ENCODE results near the gene RIPOR3.
"Not testable (repeated sequence)": the region's sequence is repeated elsewhere in the genome, so short reads cannot be mapped to it uniquely, and the experiment has no call there.

RIPOR3 gene

DNA sequence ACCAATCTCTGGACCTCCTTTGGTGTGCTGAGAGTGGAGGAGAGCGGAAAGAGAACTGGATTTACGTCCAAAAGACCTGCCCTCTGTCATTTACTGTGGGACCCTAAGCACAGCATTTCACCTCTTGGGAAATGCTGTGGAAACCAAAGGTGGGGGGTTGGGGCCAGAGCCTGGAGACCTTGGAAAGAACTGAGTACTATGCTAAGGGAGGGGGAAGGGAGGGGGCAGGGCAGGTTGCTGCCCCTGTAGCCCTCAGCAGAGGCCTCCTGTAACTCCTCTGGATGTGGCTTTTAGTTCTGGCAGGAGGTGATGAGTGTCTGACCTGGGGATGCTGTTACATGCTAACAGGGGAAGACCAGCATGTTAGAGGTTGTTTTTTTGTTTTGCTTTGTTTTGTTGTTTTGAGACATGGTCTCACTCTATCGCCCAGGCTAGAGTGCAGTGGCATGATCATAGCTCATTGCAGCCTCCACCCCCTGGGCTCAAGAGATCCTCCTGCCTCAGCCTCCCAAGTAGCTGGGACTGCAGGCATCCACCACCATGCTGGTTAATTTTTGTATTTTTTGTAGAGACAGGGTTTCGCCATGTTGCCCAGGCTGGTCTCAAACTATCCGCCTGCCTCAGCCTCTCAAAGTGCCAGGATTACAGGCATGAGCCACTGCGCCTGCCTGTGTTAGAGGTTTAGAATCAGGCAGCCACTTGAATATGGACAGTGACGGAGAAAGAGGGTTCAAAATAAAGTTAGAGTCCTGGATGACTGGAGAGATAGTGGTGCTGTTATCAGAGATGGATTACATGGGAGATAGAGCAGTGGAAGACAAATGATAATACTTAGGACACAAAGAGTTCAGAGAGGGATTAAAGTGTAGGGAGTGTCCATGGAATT lies 21.7 kb upstream of the RIPOR3 start:
- Histone ChIP-seq H3K9me3 (ENCODE audit: insufficient read depth, low read depth, low read length) (no peaks in the 10 kb centered on the region), H3K4me1 (ENCODE audit: insufficient read depth, low read length) (peaks cover 2% of the 10 kb centered on the region), H3K27ac (ENCODE audit: low read depth, low read length) (no peak overlapping the region), H3K36me3 (ENCODE audit: insufficient read depth, low read length) (no peaks in the 10 kb centered on the region), H3K27me3 (ENCODE audit: insufficient read depth, low read length) (no peaks in the 10 kb centered on the region), H3K4me3 (ENCODE audit: low read length) (no peak overlapping the region), H3K9ac (ENCODE audit: low read depth, low read length) (no peak overlapping the region)
- WGBS: 92% methylated on average over 7 of the region's 7 CpGs

DNA sequence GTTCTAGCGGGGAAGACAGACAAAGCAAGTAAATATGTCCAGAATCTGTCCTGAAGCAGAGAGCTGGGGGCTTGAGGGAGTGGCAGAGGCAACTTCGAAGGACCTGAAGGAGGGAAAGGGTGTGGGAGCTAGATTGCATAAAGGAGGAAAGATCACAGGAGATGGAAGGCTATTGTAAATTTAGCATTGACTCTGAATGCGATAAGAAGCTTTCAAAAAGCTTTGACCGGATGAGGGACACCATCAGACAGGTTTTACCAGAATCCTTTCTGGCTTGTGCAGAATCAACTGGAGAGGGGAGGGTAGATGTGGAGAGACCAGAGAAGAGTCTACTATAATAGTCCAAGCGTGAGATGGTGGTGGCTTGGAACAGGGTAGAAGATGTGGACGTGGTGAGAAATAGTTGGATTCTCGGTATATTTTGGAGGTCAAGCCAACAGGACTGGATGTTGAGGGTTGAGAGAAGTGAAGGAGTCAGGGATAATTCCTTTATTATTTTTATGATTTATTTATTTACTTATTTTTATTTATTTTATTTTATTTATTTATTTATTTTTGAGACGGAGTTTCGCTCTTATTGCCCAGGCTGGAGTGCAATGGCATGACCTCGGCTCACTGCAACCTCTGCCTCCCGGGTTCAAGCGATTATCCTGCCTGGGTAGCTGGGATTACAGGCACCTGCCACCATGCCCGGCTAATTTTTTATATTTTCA lies 19.9 kb upstream of the RIPOR3 start:
- H3K36me3 ChIP-seq (ENCODE audit: insufficient read depth, low read length): no peaks in the 10 kb centered on the region
- WGBS: 93% methylated on average over 13 of the region's 13 CpGs
- H3K27ac ChIP-seq (ENCODE audit: low read depth, low read length): no peak overlapping the region
- H3K9me3 ChIP-seq (ENCODE audit: insufficient read depth, low read depth, low read length): no peaks in the 10 kb centered on the region
- no peaks in the 10 kb centered on the region for H3K27me3 ChIP-seq (ENCODE audit: insufficient read depth, low read length)
- no peak overlapping the region for H3K9ac ChIP-seq (ENCODE audit: low read depth, low read length)
- no peaks in the 10 kb centered on the region; the same call in 1 of the 2 replicates for H3K4me1 ChIP-seq (ENCODE audit: insufficient read depth, low read length)
- no peak overlapping the region for H3K4me3 ChIP-seq (ENCODE audit: low read length)

DNA sequence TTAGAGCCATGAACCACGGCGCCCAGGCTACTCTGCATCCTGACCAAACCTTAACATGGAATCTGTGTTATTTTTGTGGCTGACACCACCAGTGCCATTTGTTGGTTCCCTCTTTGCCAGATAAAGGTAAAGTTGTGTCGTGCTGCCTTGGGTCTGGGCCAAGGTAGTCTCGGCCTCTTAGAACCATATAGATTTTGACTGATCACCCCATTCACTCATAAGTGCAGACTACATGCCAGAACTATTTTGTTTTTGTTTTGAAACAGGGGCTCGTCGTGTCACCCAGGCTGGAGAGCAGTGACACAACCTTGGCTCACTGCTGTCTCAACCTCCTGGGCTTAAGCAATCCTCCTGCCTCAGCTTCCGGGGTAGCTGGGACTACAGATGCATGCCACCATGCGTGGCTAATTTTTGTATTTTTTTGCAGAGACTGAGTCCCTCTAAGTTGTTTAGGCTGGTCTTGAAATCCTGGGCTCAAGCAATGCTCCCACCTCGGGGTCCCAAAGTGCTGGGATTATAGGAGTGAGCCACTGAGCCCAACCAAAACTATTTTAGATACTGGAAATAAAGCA lies 19.2 kb upstream of the RIPOR3 start:
- H3K27me3 ChIP-seq (ENCODE audit: insufficient read depth, low read length): no peaks in the 10 kb centered on the region
- no peaks in the 10 kb centered on the region for H3K36me3 ChIP-seq (ENCODE audit: insufficient read depth, low read length)
- H3K4me1 ChIP-seq (ENCODE audit: insufficient read depth, low read length): no peaks in the 10 kb centered on the region; the same call in 1 of the 2 replicates
- no peak overlapping the region for H3K4me3 ChIP-seq (ENCODE audit: low read length)
- no peaks in the 10 kb centered on the region for H3K9me3 ChIP-seq (ENCODE audit: insufficient read depth, low read depth, low read length)
- no peak overlapping the region for H3K9ac ChIP-seq (ENCODE audit: low read depth, low read length)
- WGBS: 87% methylated on average over 8 of the region's 9 CpGs
- no peak overlapping the region for H3K27ac ChIP-seq (ENCODE audit: low read depth, low read length)

DNA sequence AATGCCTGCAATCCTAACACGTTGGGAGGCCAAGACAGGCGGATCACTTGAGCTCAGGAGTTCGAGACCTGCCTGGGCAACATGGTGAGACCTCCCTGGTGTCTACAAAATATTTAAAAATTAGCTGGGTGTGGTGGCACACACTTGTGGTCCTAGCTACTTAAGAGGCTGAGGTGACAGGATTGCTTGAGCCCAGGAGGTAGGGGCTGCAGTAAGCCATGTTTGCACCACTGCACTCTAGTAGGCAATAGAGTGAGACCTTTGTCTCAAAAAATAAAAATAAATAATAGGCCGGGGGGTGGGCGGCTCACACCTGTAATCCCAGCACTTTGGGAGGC lies 18.3 kb upstream of the RIPOR3 start:
- no peaks in the 10 kb centered on the region for H3K9me3 ChIP-seq (ENCODE audit: insufficient read depth, low read depth, low read length)
- no peak overlapping the region for H3K4me3 ChIP-seq (ENCODE audit: low read length)
- WGBS: 80% methylated on average over 5 of the region's 5 CpGs
- H3K36me3 ChIP-seq (ENCODE audit: insufficient read depth, low read length): no peaks in the 10 kb centered on the region
- peaks cover 2% of the 10 kb centered on the region; the same call in 1 of the 2 replicates for H3K4me1 ChIP-seq (ENCODE audit: insufficient read depth, low read length)
- H3K27ac ChIP-seq (ENCODE audit: low read depth, low read length): no peak overlapping the region
- H3K9ac ChIP-seq (ENCODE audit: low read depth, low read length): no peak overlapping the region
- no peaks in the 10 kb centered on the region for H3K27me3 ChIP-seq (ENCODE audit: insufficient read depth, low read length)

DNA sequence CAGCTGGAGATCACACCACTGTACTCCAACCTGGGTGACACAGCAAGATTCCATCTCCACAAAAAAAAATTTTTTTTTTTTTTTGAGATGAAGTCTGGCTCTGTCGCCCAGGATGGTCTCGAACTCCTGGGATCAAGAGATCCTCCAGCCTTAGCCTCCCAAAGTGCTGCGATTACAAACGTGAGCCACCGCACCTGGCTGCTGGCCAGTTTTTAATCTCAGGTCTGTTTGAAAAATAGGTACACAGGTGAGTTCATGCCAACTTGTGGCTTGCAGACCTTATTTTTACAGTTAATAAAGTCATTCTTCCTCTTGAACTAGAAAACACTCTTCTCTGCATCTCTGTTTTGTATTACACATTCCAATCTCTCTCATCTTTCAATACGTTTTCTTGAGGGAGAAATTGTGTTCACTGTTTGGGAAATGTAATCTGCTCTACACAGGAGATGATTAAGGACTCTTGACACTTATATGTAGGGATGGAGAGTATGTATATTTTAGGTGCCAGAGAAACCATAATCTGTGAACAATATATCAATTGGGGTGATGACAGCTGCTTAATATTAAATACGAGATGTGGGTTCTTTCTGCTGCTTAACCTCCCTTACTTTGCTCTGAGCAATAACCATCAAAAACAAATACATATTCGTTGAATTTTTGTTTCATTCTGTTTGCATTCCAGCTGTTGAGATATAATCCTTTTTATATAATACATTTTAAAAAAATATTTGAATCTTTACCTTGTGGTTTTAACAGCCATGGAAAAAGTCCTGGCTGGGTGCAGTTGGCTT lies 17.7 kb upstream of the RIPOR3 start:
- H3K27me3 ChIP-seq (ENCODE audit: insufficient read depth, low read length): no peaks in the 10 kb centered on the region
- H3K9me3 ChIP-seq (ENCODE audit: insufficient read depth, low read depth, low read length): no peaks in the 10 kb centered on the region
- H3K4me1 ChIP-seq (ENCODE audit: insufficient read depth, low read length): peaks cover 2% of the 10 kb centered on the region; the same call in 1 of the 2 replicates
- H3K27ac ChIP-seq (ENCODE audit: low read depth, low read length): no peak overlapping the region
- WGBS: 97% methylated on average over 7 of the region's 8 CpGs
- H3K36me3 ChIP-seq (ENCODE audit: insufficient read depth, low read length): no peaks in the 10 kb centered on the region
- no peak overlapping the region for H3K9ac ChIP-seq (ENCODE audit: low read depth, low read length)
- H3K4me3 ChIP-seq (ENCODE audit: low read length): no peak overlapping the region

DNA sequence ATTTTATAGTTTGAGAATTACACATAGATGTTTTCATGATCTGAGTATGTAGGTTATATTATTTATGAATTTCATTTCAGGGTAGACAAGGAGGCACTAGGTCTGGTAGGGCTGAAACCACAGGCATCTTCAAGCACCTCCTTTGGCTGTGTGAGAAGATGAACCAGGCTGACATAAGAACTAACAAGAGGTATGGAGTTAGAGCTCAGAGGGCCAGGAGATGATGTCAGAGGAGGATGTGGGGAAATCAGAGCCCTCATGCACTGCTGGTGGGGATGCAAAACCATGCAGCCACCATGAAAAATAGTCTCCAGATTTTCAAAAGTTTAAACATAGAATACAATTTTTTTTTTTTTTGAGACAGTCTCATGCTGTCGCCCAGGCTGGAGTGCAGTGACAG lies 13.6 kb upstream of the RIPOR3 start:
- Histone ChIP-seq H3K4me1 (ENCODE audit: insufficient read depth, low read length) (peaks cover 6% of the 10 kb centered on the region), H3K9ac (ENCODE audit: low read depth, low read length) (no peak overlapping the region), H3K9me3 (ENCODE audit: insufficient read depth, low read depth, low read length) (no peaks in the 10 kb centered on the region), H3K27ac (ENCODE audit: low read depth, low read length) (no peak overlapping the region), H3K4me3 (ENCODE audit: low read length) (no peak overlapping the region), H3K27me3 (ENCODE audit: insufficient read depth, low read length) (no peaks in the 10 kb centered on the region), H3K36me3 (ENCODE audit: insufficient read depth, low read length) (no peaks in the 10 kb centered on the region)
- WGBS: 89% methylated on average over 1 of the region's 1 CpG

DNA sequence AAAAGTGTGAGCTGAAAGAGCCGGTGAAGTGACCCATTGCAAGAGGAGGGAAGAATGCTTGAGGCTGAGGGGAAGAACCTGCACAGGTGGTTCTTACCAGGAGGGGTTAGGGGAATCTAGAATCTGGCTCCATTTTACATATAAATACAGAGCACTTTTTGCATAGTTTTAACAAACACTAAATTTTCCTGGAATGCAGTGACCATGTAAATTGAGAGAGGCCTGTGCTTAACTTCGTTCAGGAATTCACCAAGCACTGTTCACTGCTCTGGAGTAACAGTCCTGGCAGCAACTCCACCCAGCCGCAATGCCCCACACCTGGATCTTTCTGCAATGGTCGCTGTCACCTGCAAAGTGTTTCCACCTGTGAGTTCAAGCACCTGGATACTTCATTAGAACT lies 13.2 kb upstream of the RIPOR3 start:
- peaks cover 6% of the 10 kb centered on the region for H3K4me1 ChIP-seq (ENCODE audit: insufficient read depth, low read length)
- H3K27ac ChIP-seq (ENCODE audit: low read depth, low read length): no peak overlapping the region
- no peaks in the 10 kb centered on the region for H3K27me3 ChIP-seq (ENCODE audit: insufficient read depth, low read length)
- H3K4me3 ChIP-seq (ENCODE audit: low read length): no peak overlapping the region
- WGBS: 75% methylated on average over 4 of the region's 4 CpGs
- H3K9me3 ChIP-seq (ENCODE audit: insufficient read depth, low read depth, low read length): no peaks in the 10 kb centered on the region
- H3K36me3 ChIP-seq (ENCODE audit: insufficient read depth, low read length): no peaks in the 10 kb centered on the region
- no peak overlapping the region for H3K9ac ChIP-seq (ENCODE audit: low read depth, low read length)

DNA sequence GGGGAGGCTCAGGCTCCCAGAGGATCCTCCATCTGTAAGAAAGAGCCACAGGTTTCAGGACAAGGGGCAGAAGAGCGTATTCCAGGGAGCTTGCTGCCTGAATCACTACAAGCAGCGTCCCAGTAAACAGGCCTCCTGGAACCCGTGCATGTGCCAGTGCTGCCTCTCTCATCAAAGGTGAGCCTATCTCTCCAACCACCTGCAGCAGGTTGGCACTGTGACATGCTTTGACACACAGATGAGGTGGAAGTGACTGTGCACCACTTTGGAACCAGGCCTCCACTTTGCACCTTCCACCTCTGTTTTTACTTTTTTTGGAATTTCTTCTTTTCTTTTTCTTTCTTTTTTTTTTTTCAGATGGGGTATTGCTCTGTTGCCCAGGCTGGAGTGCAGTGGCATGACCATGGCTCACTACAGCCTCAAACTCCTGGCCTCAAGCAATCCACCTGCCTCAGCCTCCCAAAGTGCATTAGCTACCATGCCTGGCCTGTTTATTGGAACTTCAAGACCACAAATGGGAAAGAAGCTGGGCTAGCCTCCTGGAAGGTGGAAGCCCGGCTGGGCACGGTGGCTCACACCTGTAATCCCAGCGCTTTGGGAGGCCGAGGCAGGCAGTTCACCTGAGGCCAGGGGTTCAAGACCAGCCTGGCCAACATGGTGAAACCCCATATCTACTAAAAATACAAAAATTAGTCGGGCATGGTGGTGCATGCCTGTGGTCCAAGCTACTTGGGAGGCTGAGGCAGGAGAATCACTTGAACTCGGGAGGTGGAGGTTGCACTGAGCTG lies 12.5 kb upstream of the RIPOR3 start:
- H3K9ac ChIP-seq (ENCODE audit: low read depth, low read length); H3K27me3 ChIP-seq (ENCODE audit: insufficient read depth, low read length); H3K36me3 ChIP-seq (ENCODE audit: insufficient read depth, low read length); H3K4me3 ChIP-seq (ENCODE audit: low read length); H3K4me1 ChIP-seq (ENCODE audit: insufficient read depth, low read length); H3K9me3 ChIP-seq (ENCODE audit: insufficient read depth, low read depth, low read length); H3K27ac ChIP-seq (ENCODE audit: low read depth, low read length): not testable (repeated sequence)
- 91% methylated on average over 9 of the region's 9 CpGs for WGBS

DNA sequence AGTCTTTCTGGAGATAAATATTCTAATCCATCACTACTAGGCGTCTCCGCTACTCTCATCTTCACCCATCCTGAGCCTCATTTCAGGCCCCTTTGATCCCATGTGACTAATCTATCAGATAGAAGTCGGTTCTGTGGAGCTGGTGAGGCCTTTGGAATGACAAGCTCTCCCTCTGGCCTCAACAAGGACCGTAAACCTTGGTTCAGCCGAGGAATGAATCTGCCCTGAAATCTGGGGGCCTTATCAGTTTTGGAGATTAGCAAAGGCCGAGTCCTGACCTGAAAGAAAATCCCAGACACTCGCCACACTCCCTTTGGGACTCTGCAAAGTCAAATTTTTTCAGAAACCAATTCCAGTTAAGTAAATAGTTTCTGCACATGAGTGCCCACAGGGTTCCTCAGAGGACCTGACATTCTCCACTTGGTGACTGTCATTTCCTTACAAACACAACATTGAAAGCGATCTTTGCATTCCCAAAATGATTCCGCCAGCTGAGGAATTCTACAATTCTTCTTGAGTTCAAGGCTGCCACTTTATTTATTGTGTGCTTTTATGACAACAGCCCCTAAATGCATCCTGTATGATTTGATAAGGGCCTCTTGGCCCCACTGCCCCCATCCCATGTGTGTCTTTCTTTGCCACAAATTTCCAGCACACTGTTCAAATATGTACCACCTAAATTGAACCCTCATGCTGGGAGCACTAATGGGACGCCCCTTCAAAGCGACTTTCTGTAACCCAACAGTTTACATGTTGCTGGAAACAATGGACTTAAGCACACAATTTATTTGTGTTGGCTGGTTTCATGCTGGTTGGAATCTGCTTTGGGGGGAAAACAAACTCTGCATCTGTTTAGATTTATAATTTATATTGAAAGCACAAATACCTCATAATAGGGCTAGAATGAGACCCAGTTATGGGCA lies 10.0 kb upstream of the RIPOR3 start:
- Histone ChIP-seq H3K9me3 (ENCODE audit: insufficient read depth, low read depth, low read length) (no peaks in the 10 kb centered on the region), H3K27ac (ENCODE audit: low read depth, low read length) (no peak overlapping the region), H3K27me3 (ENCODE audit: insufficient read depth, low read length) (no peaks in the 10 kb centered on the region), H3K4me1 (ENCODE audit: insufficient read depth, low read length) (peaks cover 6% of the 10 kb centered on the region), H3K36me3 (ENCODE audit: insufficient read depth, low read length) (no peaks in the 10 kb centered on the region), H3K4me3 (ENCODE audit: low read length) (no peak overlapping the region), H3K9ac (ENCODE audit: low read depth, low read length) (no peak overlapping the region)
- WGBS: 81% methylated on average over 11 of the region's 11 CpGs

DNA sequence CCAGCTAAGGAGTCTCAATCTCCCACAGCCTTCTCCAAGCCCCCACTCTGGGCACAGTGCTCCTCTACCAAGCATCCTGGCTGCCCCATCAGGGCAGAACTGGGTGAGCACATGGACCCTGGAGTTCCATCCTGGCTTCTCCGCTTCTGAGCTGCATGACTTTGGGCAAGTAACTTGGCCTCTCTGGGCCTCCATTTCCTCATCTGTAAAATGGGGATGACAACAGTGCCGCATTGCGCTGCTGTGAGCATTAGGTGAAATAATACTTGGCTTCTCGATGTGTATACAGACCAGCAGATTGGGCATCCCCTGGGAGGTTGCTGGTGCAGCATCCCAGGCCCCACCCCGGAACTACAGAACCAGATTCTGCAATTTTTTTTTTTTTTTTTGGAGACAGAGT lies 8.3 kb upstream of the RIPOR3 start:
- Histone ChIP-seq H3K27me3 (ENCODE audit: insufficient read depth, low read length) (no peaks in the 10 kb centered on the region), H3K9ac (ENCODE audit: low read depth, low read length) (no peak overlapping the region), H3K4me1 (ENCODE audit: insufficient read depth, low read length) (peaks cover 11% of the 10 kb centered on the region), H3K27ac (ENCODE audit: low read depth, low read length) (no peak overlapping the region), H3K9me3 (ENCODE audit: insufficient read depth, low read depth, low read length) (no peaks in the 10 kb centered on the region), H3K4me3 (ENCODE audit: low read length) (no peak overlapping the region), H3K36me3 (ENCODE audit: insufficient read depth, low read length) (no peaks in the 10 kb centered on the region)
- WGBS: 97% methylated on average over 5 of the region's 5 CpGs
